ENCODE results near the gene LELP1. TPM values are rescaled to one million over a fixed set of nuclear protein-coding genes. Genes with fewer than 3 reads are reported as not detected.

LELP1 gene
- polyA plus RNA-seq, 3 donors: not detected

- 40 to 54% (median 41%) methylated on average over 1 of the region's 1 CpG for WGBS, 3 donors
These were observed 50.5 kb downstream of the LELP1 start for GRCh38 chr1:153253693-153254092.

More at GRCh38 chr1:153253693-153254092, 50.5 kb downstream of the LELP1 start:
- no peak overlapping the region for H3K27ac ChIP-seq (ENCODE audit: low read depth, low read length)

Other genes with a start within 250 kb of the LELP1 start
- gene SPRR4, start 232.8 kb upstream of the LELP1 start, polyA plus RNA-seq: not detected
- 1 to 10 TPM in 1 of 3 donors, not detected in 2; 9.5 TPM for gene SPRR1A, start 219.3 kb upstream of the LELP1 start, polyA plus RNA-seq
- 10 to 100 TPM in 1 of 3 donors, 1 to 10 TPM in 1, under 1 TPM in 1; 0.53 to 20.3 (median 1.2) TPM for gene SPRR3, start 201.7 kb upstream of the LELP1 start, polyA plus RNA-seq
- gene SPRR1B, start 172.2 kb upstream of the LELP1 start, polyA plus RNA-seq: 1 to 10 TPM in 1 of 3 donors, not detected in 2; 2.6 TPM
- 1 to 10 TPM in 1 of 3 donors, not detected in 2; 1.3 TPM for gene SPRR2D, start 162.3 kb upstream of the LELP1 start, polyA plus RNA-seq
- gene SPRR2A, start 145.9 kb upstream of the LELP1 start, polyA plus RNA-seq: 1 to 10 TPM in 1 of 3 donors, under 1 TPM in 1, not detected in 1; 0.14 to 5.4 TPM
- gene SPRR2B, start 131.8 kb upstream of the LELP1 start, polyA plus RNA-seq: 1 to 10 TPM in 1 of 3 donors, not detected in 2; 1.1 TPM
- gene SPRR2E, start 108.9 kb upstream of the LELP1 start, polyA plus RNA-seq: 1 to 10 TPM in 1 of 3 donors, not detected in 2; 2.0 TPM
- 1 to 10 TPM in 1 of 3 donors, under 1 TPM in 1, not detected in 1; 0.90 to 1.1 TPM for gene SPRR2F, start 89.9 kb upstream of the LELP1 start, polyA plus RNA-seq
- gene SPRR2G, start 52.5 kb upstream of the LELP1 start, polyA plus RNA-seq: not detected
- 1 to 10 TPM in 1 of 3 donors, not detected in 2; 1.0 TPM for gene PRR9, start 14.2 kb downstream of the LELP1 start, polyA plus RNA-seq
- gene LORICRIN, start 56.3 kb downstream of the LELP1 start, polyA plus RNA-seq: not detected
- not detected for gene PGLYRP3, start 109.5 kb downstream of the LELP1 start, polyA plus RNA-seq
- not detected for gene PGLYRP4, start 145.4 kb downstream of the LELP1 start, polyA plus RNA-seq
- 1,000 to 10,000 TPM in 2 of 3 donors, 100 to 1,000 TPM in 1; 139 to 5,641 (median 2,681) TPM for gene S100A9, start 154.4 kb downstream of the LELP1 start, polyA plus RNA-seq
- 100 to 1,000 TPM in 2 of 3 donors, 1 to 10 TPM in 1; 6.1 to 551 (median 150) TPM for gene S100A12, start 172.2 kb downstream of the LELP1 start, polyA plus RNA-seq
- gene S100A8, start 187.6 kb downstream of the LELP1 start, polyA plus RNA-seq: 1,000 to 10,000 TPM in 2 of 3 donors, 10 to 100 TPM in 1; 51.8 to 2,570 (median 1,218) TPM
- gene S100A7A, start 213.1 kb downstream of the LELP1 start, polyA plus RNA-seq: not detected

Measured in adipose tissue (tissue), 3 donors.